Fibroblast of skin of abdomen (primary cell): Measurements from ENCODE around the gene GPC5.
"Not testable (repeated sequence)": the region's sequence is repeated elsewhere in the genome, so short reads cannot be mapped to it uniquely, and the experiment has no call there.

ENCODE experiments used
- DNase-seq: peaks from one replicate; pipeline ENCODE4 v3.0.0-alpha.2; 2013

GPC5 gene

GRCh38 chr13:91896547-91896946 is 498.1 kb downstream of the GPC5 start:
- no peak for DNase-seq

GRCh38 chr13:91898986-91899385 is 500.6 kb downstream of the GPC5 start:
- DNase-seq = not testable (repeated sequence)

GRCh38 chr13:91902291-91902690 is 503.9 kb downstream of the GPC5 start:
- no peak for DNase-seq

- no peak for DNase-seq
These were observed 505.6 kb downstream of the GPC5 start for GRCh38 chr13:91904005-91904404.

DNA sequence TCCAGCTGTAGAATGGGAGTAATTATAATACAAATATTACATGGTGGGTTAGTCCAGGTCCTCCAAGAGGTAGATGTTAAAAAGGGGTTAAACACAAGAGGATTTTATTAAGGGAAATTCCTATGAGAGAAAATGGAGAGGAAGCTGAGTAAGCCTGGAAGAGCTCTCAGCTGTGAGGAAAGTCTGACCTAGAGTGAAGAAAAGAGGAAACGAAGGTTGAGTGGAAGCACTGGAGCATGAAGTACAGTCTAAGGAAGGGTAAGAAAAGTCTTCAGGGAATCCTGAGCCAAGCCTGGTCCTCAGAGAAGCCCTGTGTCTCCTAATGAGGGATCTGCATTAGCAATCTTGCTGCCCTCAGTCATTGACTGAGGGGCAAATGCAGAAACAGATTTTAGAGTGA is 506.2 kb downstream of the GPC5 start:
- no peak for DNase-seq

DNA sequence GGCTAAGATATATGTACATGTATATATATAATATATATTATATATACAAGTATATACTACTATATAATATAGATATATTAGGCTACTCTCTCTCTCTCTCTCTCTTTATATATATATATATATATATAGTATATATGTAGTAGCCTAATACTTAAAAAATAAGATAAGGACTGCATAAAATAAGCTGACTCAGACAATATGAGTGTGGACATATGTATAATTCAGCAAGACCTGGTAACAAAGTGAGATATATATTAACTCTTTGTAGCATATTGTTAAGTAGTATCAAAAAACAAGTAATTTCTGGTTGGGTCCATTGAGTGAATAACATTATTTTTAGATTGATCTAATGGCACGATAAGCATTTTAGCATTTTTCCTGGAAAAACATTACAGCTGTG is 509.0 kb downstream of the GPC5 start:
- DNase-seq = no peak

DNA sequence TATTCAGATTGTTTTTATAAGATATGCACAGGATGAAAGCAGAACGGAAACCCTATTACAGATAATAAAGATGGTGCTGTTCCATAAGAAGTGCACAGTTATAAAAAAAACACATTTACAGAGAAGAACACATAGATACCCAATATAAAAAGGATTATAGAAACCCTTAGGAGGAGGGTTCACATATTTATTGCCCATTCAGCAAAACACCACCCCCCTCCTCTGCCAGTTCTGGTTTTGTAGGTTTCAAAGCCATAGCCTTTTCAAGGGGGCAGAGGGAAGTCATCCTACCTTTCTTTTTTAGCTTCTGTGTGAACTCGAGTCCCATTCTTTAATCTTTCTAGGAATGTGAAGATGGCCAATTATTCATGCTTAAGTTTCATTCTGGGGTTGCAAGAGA is 511.2 kb downstream of the GPC5 start:
- DNase-seq = no peak

DNA sequence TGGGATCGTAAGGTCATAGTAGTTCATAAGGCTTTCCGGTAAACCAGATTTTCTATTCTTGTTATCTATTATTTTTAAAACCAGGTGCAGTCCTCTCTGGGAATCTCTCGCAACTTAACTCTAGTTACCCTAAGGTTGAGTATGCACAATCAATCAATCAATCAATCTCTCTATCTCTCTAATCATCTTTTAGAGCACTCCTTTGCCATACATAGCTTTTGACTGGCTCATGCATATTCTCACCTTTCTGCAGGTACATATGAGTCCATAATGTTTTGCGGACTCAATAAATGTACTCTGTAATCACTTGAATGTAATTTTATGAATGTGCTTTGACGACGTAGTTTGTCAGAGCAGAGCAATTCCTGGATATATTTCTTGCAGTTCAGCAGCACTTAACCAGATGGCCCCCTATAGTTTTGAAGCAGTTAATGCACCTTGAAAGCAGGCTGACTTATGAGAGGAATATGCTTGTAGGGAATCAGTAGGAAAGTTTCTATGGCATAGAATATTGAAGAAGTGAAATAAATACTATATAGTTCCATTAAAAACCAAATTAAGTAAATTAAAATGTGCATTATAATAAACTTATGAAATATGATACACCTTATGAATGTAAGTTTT is 524.7 kb downstream of the GPC5 start:
- no peak for DNase-seq

GRCh38 chr13:91930687-91931086 is 532.3 kb downstream of the GPC5 start:
- no peak for DNase-seq

- DNase-seq = no peak
These were observed 535.9 kb downstream of the GPC5 start for GRCh38 chr13:91934354-91934753.

DNA sequence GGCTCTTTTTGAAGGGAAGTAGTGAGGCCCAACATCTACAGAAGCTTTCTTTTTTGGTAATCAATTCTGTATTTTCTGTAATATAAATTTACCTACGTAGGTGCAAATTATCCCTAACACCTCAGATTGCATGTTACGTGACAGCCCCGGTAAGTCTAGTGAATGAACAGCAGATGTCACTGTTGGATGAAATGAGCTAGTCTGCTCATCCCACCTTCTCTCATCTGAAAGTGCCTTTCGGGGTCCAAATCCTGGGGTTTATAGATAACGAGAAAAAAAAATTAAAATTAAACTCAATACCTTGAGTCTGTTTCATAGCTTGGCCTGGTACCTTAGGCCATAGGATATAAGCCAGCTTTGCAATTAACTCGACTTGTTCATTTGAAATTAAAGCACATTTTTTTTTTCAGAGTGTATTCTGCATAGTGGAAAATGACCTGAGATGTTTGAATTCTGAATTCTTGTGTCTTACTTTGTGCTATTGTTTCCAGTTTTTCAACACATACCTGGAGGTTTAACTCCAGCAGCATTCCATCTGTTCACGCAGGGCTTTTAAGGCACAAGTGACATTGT is 548.2 kb downstream of the GPC5 start:
- DNase-seq = peak; percentile 13

DNA sequence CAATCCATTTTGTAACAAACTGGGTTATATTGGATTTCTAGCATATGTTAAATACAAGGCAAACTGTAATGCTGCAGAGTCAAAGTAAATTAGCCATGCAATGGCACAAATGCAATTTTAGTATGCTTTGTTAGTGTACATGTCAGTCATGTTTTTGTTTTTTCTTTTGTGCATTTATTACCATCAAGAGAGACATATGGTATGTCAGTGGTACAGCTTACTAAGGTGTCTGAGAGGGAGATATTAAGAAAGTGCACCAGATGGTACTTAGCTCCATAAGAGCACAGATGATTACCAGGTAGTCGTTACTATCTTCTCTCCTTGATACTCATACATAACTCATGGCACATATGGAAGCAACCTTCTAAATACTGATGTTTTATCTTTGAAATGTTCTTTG is 550.3 kb downstream of the GPC5 start:
- no peak for DNase-seq

DNA sequence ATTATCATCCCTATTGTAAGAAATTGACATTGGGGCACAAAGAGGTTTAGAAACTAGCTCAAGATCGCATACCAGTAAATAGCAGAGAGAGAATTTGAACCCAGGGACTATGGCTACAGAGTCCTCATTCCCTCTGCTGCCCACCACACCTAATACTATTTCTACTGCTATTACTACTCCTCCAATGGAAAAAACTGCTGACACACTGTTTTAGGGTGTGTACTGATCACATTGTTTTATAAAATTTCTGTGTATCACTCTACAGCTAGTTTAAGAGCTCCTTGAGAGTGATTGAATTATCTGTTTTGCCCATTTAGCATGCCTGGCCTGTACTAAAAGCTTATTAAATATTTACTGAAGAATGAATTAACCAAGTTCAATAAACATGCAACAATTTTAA is 552.4 kb downstream of the GPC5 start:
- DNase-seq = no peak

DNA sequence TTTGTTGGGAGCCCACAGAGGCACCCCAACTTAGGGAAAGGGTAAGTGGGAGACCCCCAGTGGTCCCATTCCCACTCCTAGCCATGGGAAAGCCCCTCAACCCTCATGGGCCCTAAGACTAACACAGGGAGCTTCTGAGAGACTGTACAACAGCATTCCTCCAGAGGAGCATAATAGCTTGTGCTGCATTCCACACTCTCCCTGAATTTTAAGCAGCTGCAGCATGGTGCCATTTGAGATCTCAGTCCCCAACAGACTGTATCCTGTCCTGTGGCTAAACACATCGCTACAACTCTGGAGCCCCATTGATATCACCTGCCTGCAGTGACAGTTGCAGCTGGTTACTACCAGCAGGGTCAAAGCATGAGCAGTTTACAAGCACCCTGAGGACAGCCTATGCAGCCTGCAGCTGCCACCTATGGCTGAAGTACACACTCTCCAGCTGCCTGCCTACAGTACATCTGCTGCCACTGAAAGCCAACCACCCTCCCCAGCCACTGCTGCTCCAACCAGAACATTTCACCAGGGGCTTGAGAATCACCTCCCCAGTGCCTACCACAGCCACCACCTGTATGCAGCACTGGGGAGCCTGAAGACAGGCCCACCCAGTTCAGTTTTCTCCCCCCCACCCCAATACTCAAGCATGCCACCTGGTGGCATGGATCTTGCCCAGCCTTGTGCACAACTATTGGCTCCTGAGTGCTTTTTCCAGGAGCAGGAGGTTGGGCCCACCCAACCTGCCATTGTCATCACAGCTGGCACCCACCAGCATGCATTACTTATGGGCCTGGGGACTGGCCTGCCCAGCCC is 557.3 kb downstream of the GPC5 start:
- DNase-seq = no peak

DNA sequence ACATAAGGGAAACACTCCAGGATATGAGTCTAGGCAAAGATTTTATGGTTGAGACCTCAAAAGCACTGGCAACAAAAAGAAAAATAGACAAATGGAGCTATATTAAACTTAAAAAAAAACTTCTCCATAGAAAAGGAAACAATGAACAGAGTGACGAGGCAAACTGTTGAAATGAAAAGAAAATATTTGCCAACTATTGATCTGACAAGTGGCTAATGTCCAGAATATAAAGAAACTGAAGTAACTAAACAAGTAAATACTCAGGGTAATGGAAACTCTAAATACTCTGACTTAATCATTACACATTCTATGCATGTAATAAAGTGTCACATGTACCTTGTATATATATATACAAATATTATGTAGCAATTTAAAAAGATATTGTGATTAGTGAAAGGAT is 562.5 kb downstream of the GPC5 start:
- no peak for DNase-seq

- DNase-seq = no peak
These were observed 564.5 kb downstream of the GPC5 start for GRCh38 chr13:91962946-91963345.

DNA sequence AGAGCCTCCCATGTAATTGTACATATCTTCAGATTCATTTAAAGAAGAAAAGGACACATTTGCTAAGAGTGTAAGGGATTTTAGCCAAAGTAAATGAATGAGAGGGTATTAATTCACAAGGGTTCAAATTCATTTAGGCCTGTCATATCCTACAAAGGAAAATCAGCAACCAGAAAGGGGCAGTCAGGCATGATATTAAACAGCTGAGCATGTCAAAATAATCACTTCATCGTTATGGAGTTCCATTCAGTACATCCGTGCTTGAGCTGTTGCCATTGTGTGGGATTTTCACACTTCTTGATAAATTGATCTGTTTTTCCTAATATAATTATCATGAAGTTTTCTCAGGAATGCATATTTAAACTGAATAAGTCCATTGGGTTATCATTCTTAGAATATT is 567.1 kb downstream of the GPC5 start:
- DNase-seq = no peak

GRCh38 chr13:91978571-91978970 is 580.1 kb downstream of the GPC5 start:
- DNase-seq = no peak

- no peak for DNase-seq
These were observed 588.5 kb downstream of the GPC5 start for GRCh38 chr13:91986761-91987483.

GRCh38 chr13:91988331-91988730 is 589.9 kb downstream of the GPC5 start:
- no peak for DNase-seq

DNA sequence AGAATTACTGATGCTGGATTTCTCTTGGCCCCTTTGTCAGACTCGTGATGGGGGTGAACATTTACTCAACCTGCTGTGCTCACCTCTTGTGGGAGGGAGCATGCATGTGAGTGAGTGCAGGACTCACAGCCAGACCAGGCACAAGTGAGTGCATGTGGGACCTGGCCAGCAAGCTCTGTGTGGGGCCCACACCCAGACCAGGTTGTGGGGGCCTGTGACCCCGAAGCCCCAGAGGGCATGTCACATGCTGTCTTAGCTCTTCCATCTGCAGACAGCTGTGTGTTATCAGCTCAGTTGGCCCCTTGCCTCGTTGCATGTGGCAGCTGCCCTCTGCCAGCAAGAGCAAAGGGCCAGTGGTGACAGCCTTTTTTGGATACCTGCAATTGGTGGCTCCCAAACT is 614.4 kb downstream of the GPC5 start:
- DNase-seq = no peak

- DNase-seq = no peak
These were observed 619.3 kb downstream of the GPC5 start for GRCh38 chr13:92017737-92018136.

DNA sequence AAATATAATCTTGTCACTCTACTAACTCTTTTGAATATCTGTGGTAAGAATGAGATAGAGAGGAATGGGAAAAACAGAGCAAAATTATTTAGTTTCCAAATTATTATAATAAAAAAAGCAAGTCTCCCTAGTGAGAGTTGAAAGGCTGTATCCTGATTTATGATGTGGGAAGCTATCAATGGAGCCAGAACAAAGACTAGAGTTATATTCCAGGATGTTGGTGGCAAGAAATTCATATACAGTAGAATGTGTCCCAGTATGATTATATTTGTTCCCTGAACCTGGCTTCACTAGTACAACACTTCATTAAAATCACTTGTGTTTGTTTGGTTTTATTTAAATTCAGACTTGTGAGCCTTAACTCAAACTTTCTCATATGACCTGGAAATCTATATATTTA is 630.3 kb downstream of the GPC5 start:
- DNase-seq = no peak
